Right lobe of liver (tissue), 6 donors: ENCODE measurements around the gene FAM151A. TPM values are rescaled to one million over a fixed set of nuclear protein-coding genes. Genes with fewer than 3 reads are reported as not detected.
A peak's percentile ranks its signal among the peaks of the same experiment; 100 is the strongest.

Source experiments
- ATAC-seq, 4 donors: fragments of 200-7000 bp; cut with Tn5 transposase; one replicate each; pipeline ENCODE4 v1.9.1; 2020; ENCODE audit warnings: mild to moderate bottlenecking in 4 of 4, moderate library complexity in 4 of 4
- DNase-seq, 3 donors: peaks; one replicate each; pipeline ENCODE4 v3.0.0-alpha.2; 2020
- H3K27ac ChIP-seq, 3 donors: fragments of 200-600 bp; one replicate each; pipeline ENCODE4 v1.8.0; 2022
- H3K27me3 ChIP-seq, 2 donors: fragments of 200-600 bp; one replicate each; pipeline ENCODE4 v1.8.0; 2022
- H3K36me3 ChIP-seq, 4 donors: fragments of 200-600 bp; sonication (generic) in 1 of 4; one replicate each; pipeline versions ENCODE4 v1.5.1 to v1.8.0; 2017 to 2022; ENCODE audit warnings: control low read depth in 1 of 4
- H3K4me1 ChIP-seq, 4 donors: fragments of 200-600 bp; sonication (generic) in 1 of 4; one replicate each; pipeline versions ENCODE4 v1.5.1 to v1.8.0; 2017 to 2022; ENCODE audit warnings: control low read depth in 1 of 4
- H3K4me3 ChIP-seq, 3 donors: fragments of 200-600 bp; one replicate each; pipeline ENCODE4 v1.8.0; 2022
- H3K9me3 ChIP-seq, 4 donors: fragments of 200-600 bp; sonication (generic) in 1 of 4; one replicate each; pipeline versions ENCODE4 v1.5.1 to v1.8.0; 2017 to 2022; ENCODE audit warnings: control low read depth in 1 of 4
- POLR2A ChIP-seq: fragments of 450-650 bp; IDR thresholded peaks from one replicate; pipeline ENCODE4 v1.6.1; 2017; ENCODE audit warnings: antibody characterized with exemption, mild to moderate bottlenecking
- WGBS: methylation state at CpG from one replicate; pipeline ENCODE4 v1.1.6; 2018; ENCODE audit warnings: low coverage, low lambda C conversion rate; ENCODE audit not compliant: insufficient coverage; ENCODE audit errors: missing lambda C conversion rate; 5-methylcytosine and 5-hydroxymethylcytosine counted together
- intact Hi-C, 2 donors: fragments of 100-400 bp; cut with DNase I; formaldehyde crosslinking; loops; one replicate each; pipeline versions ENCODE4 v1.11.2 to v1.14.1; 2022
- total RNA-seq, 6 experiments: library from RNA; depleted of rRNA in 2 of 6; stranded (reverse); fragments of >200 nt in 2 of 6; fragmentation: NEBNext Ultra II Directional in 3 of 6; extraction: Animal tissue kit (Norgen Biotek cat#: 25700) in 3 of 6; gene quantifications; one replicate each; pipeline versions ENCODE4 v1.1.0 to v1.2.4, GENCODE V29; 2016 to 2023
- TF ChIP-seq, protein P1 (sequence below), 4 donors: fragments of 200-600 bp in 3 of 4; fragments of 450-650 bp in 1 of 4; IDR thresholded peaks; one replicate each; pipeline versions ENCODE4 v1.5.1 to v1.8.0; 2016 to 2022; ENCODE audit warnings: antibody characterized with exemption in 4 of 4, mild to moderate bottlenecking in 2 of 4
- donor health status: DM: no; HTN: yes; CAD: no.
- donor health status: DM: no; HTN: no; CAD: no.
- donor health status: DM: no; HTN: no; CAD: no.
- donor health status: DM: no; HTN: yes; CAD: no.
- donor health status: DM: no; HTN: yes; CAD: no.

Gene FAM151A
- total RNA-seq, 6 experiments from 2014 or later: 0.12 to 72.9 (median 5.2) TPM

DNA sequence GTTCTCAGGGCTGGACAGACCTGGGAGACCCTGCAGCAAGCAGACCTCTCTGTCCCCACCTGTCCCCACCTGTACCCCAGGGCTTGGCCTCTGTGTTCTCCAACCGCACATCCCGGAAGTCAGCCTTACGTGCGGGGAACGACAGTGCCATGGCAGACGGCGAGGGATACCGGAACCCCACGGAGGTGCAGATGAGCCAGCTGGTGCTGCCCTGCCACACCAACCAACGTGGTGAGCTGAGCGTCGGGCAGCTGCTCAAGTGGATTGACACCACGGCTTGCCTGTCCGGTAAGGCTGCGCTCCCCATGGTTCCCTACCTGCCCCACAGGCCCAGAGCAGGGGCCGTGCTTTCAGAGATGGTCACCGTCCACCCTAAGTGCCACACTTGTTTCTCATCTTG is 38.8 kb downstream of the FAM151A start:
- Histone ChIP-seq H3K9me3 (no peaks in the 10 kb centered on the region), H3K4me3 (no peak overlapping the region), H3K36me3 (no peaks in the 10 kb centered on the region), H3K4me1 (peaks cover 1 to 20% (median 10%) of the 10 kb centered on the region in 4 donors), H3K27me3 (no peaks in the 10 kb centered on the region), H3K27ac (no peak overlapping the region)
- ATAC-seq: no peak
- intact Hi-C loops: no loop called here
- DNase-seq: no peak
- WGBS: 100% methylated on average over 2 of the region's 17 CpGs
- TF ChIP-seq, protein P1, sequence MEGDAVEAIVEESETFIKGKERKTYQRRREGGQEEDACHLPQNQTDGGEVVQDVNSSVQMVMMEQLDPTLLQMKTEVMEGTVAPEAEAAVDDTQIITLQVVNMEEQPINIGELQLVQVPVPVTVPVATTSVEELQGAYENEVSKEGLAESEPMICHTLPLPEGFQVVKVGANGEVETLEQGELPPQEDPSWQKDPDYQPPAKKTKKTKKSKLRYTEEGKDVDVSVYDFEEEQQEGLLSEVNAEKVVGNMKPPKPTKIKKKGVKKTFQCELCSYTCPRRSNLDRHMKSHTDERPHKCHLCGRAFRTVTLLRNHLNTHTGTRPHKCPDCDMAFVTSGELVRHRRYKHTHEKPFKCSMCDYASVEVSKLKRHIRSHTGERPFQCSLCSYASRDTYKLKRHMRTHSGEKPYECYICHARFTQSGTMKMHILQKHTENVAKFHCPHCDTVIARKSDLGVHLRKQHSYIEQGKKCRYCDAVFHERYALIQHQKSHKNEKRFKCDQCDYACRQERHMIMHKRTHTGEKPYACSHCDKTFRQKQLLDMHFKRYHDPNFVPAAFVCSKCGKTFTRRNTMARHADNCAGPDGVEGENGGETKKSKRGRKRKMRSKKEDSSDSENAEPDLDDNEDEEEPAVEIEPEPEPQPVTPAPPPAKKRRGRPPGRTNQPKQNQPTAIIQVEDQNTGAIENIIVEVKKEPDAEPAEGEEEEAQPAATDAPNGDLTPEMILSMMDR (IDR thresholded peaks at IDR 0.05): no peak
- no peak for TF ChIP-seq POLR2A

GRCh38 chr1:54583871-54584270 is 39.5 kb downstream of the FAM151A start:
- DNase-seq (no peak), ATAC-seq (no peak)
- Histone ChIP-seq H3K27ac (no peak overlapping the region), H3K4me3 (no peak overlapping the region), H3K36me3 (no peaks in the 10 kb centered on the region), H3K4me1 (peaks cover 1 to 20% (median 10%) of the 10 kb centered on the region in 4 donors), H3K9me3 (no peaks in the 10 kb centered on the region), H3K27me3 (no peaks in the 10 kb centered on the region)
- intact Hi-C loops: no loop called here
- TF ChIP-seq POLR2A: no peak
- TF ChIP-seq, protein P1 (IDR thresholded peaks at IDR 0.05): no peak
- WGBS: 60% methylated on average over 1 of the region's 2 CpGs

GRCh38 chr1:54583307-54583686 is 40.0 kb downstream of the FAM151A start:
- no peak for DNase-seq
- H3K4me1 ChIP-seq: peaks cover 1 to 20% (median 10%) of the 10 kb centered on the region in 4 donors
- intact Hi-C loops: no loop called here
- no peak overlapping the region for H3K4me3 ChIP-seq
- H3K27ac ChIP-seq: no peak overlapping the region
- no peaks in the 10 kb centered on the region for H3K36me3 ChIP-seq
- no peaks in the 10 kb centered on the region for H3K9me3 ChIP-seq
- no peak for ATAC-seq
- 83% methylated on average over 1 of the region's 3 CpGs for WGBS
- TF ChIP-seq POLR2A: no peak
- TF ChIP-seq, protein P1 (IDR thresholded peaks at IDR 0.05): no peak
- H3K27me3 ChIP-seq: no peaks in the 10 kb centered on the region

DNA sequence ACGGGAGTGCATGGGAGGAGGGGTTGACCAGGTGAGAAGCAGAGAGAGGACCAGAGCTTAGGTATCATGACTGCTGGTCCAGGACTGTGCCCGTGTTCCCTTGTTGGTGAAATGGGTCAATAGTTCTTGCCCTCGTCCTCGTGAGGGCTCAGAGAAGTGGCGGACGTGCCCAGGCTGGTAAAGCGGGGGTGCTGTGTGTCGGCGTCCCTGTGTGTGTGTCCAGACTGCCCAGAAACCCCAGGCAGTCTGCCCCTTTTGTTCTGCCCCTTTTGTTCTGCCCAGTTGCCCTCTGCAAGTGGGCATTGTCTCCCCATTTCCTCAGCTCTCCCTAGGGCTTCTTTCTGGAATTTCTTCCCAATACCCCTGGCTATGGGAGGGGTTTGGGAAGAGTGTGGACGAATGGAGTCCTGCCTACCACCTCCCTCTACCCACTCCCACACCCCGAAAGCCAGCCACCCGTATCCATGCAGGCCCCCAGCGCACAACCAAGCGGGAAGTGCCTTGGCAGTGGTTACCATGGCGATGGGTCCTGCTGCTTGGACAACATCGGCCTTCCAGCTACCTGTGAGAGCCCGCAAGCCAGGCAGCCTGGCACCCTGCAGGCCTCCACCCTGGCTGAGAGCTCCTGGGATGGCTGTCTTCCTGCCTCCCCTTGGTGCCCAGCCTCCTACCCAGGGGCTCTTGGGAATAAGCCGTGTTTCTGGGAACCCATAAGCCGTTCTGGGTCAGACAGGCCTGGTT is 40.6 kb downstream of the FAM151A start:
- peaks cover 1 to 22% (median 10%) of the 10 kb centered on the region in 4 donors for H3K4me1 ChIP-seq
- peak overlapping the region in 1 of 3 donors; percentile 83 for H3K27ac ChIP-seq
- H3K36me3 ChIP-seq: no peaks in the 10 kb centered on the region
- no peak for DNase-seq
- intact Hi-C loops: no loop called here
- H3K9me3 ChIP-seq: no peaks in the 10 kb centered on the region
- TF ChIP-seq, protein P1 (IDR thresholded peaks at IDR 0.05): no peak
- no peak for TF ChIP-seq POLR2A
- no peak overlapping the region for H3K4me3 ChIP-seq
- 34% methylated on average over 9 of the region's 19 CpGs for WGBS
- H3K27me3 ChIP-seq: no peaks in the 10 kb centered on the region
- ATAC-seq: peak in 1 of 4 donors; percentile 10
